HG02943 (cell line): ENCODE measurements around the gene UNC45A.
"Not testable (repeated sequence)": the region's sequence is repeated elsewhere in the genome, so short reads cannot be mapped to it uniquely, and the experiment has no call there.

Experiments
- ATAC-seq: cut with Tn5 transposase; IDR thresholded peaks from one replicate; pipeline ENCODE4 v1.9.1; 2021; ENCODE audit warnings: mild to moderate bottlenecking, low read depth, moderate library complexity; ENCODE audit not compliant: unreplicated experiment

The UNC45A gene

GRCh38 chr15:90934949-90935751 is at the start of gene UNC45A:
UNC45A (plus strand) TSS chr15:90935285; CDS start chr15:90935325, 40 bp downstream.
- ATAC-seq = peak; percentile 62

- ATAC-seq = no peak
Measured at GRCh38 chr15:90885432-90886290, 49.4 kb upstream of the UNC45A start.

GRCh38 chr15:90886291-90886614 is 48.8 kb upstream of the UNC45A start:
- no peak for ATAC-seq

GRCh38 chr15:90887037-90887481 is 48.0 kb upstream of the UNC45A start:
- no peak for ATAC-seq

GRCh38 chr15:90889313-90889730 is 45.8 kb upstream of the UNC45A start:
- ATAC-seq = no peak

GRCh38 chr15:90889736-90890456 is 45.2 kb upstream of the UNC45A start:
- ATAC-seq = no peak

GRCh38 chr15:90890839-90891238 is 44.2 kb upstream of the UNC45A start:
- no peak for ATAC-seq

GRCh38 chr15:90891346-90891949 is 43.6 kb upstream of the UNC45A start:
- ATAC-seq = no peak

GRCh38 chr15:90892023-90892422 is 43.1 kb upstream of the UNC45A start:
- ATAC-seq = no peak

GRCh38 chr15:90892498-90893174 is 42.4 kb upstream of the UNC45A start:
- ATAC-seq = no peak

- no peak for ATAC-seq
Measured at GRCh38 chr15:90893175-90894090, 41.7 kb upstream of the UNC45A start.

- ATAC-seq = no peak
Measured at GRCh38 chr15:90895571-90896117, 39.4 kb upstream of the UNC45A start.

GRCh38 chr15:90897131-90897655 is 37.9 kb upstream of the UNC45A start:
- not testable (repeated sequence) for ATAC-seq

GRCh38 chr15:90901175-90902039 is 33.7 kb upstream of the UNC45A start:
- no peak for ATAC-seq

GRCh38 chr15:90902040-90902839 is 32.8 kb upstream of the UNC45A start:
- peak; percentile 60 for ATAC-seq

- peak; percentile 46 for ATAC-seq
Measured at GRCh38 chr15:90902840-90903732, 32.0 kb upstream of the UNC45A start, which contains the start of gene MAN2A2. MAN2A2 (plus strand) TSS chr15:90903302; CDS start chr15:90904208, 906 bp downstream.
